Mucosa of stomach (tissue), 1 donor: ENCODE results near the gene EIF3D.
"Not testable (repeated sequence)": the region's sequence is repeated elsewhere in the genome, so short reads cannot be mapped to it uniquely, and the experiment has no call there.

Experiments used
- H3K27me3 ChIP-seq: one replicate; pipeline ENCODE4 v1.7.0; 2013; ENCODE audit warnings: mild to moderate bottlenecking, low read length; ENCODE audit not compliant: control insufficient read depth, insufficient read depth
- H3K36me3 ChIP-seq: one replicate; pipeline ENCODE4 v1.7.0; 2013; ENCODE audit warnings: low read length; ENCODE audit not compliant: control insufficient read depth, insufficient read depth
- H3K4me1 ChIP-seq: one replicate; pipeline ENCODE4 v1.7.0; 2013; ENCODE audit warnings: mild to moderate bottlenecking, low read length; ENCODE audit not compliant: control insufficient read depth, insufficient read depth
- H3K4me3 ChIP-seq: one replicate; pipeline ENCODE4 v1.7.0; 2013; ENCODE audit warnings: low read length
- H3K9ac ChIP-seq: one replicate; pipeline ENCODE4 v1.7.0; 2013; ENCODE audit warnings: mild to moderate bottlenecking, low read length, moderate library complexity
- H3K9me3 ChIP-seq: one replicate; pipeline ENCODE4 v1.7.0; 2013; ENCODE audit warnings: mild to moderate bottlenecking, low read length, moderate library complexity; ENCODE audit not compliant: control insufficient read depth
- donor health status: Pancreatic carcinoma.

The EIF3D gene

GRCh38 chr22:36546932-36547331, 18.0 kb upstream of the EIF3D start:
- Histone ChIP-seq H3K9me3 (no peaks in the 10 kb centered on the region), H3K4me1 (no peaks in the 10 kb centered on the region), H3K36me3 (no peaks in the 10 kb centered on the region), H3K4me3 (no peak overlapping the region), H3K27me3 (peaks cover 28% of the 10 kb centered on the region), H3K9ac (no peak overlapping the region)

GRCh38 chr22:36546092-36546804, 17.3 kb upstream of the EIF3D start:
- peaks cover 28% of the 10 kb centered on the region for H3K27me3 ChIP-seq
- H3K4me1 ChIP-seq: no peaks in the 10 kb centered on the region
- no peaks in the 10 kb centered on the region for H3K9me3 ChIP-seq
- no peaks in the 10 kb centered on the region for H3K36me3 ChIP-seq
- no peak overlapping the region for H3K9ac ChIP-seq
- no peak overlapping the region for H3K4me3 ChIP-seq

- H3K9me3 ChIP-seq: no peaks in the 10 kb centered on the region
- peaks cover 21% of the 10 kb centered on the region for H3K27me3 ChIP-seq
These were observed 15.2 kb upstream of the EIF3D start for GRCh38 chr22:36544107-36544620.

GRCh38 chr22:36541831-36542411, 13.0 kb upstream of the EIF3D start:
- Histone ChIP-seq H3K27me3 (peaks cover 13% of the 10 kb centered on the region), H3K4me3 (no peak overlapping the region)

More at GRCh38 chr22:36544107-36544620, 15.2 kb upstream of the EIF3D start:
- Histone ChIP-seq H3K4me3 (no peak overlapping the region), H3K4me1 (no peaks in the 10 kb centered on the region), H3K36me3 (no peaks in the 10 kb centered on the region), H3K9ac (no peak overlapping the region)

GRCh38 chr22:36540867-36541642, 12.1 kb upstream of the EIF3D start:
- Histone ChIP-seq H3K9me3 (no peaks in the 10 kb centered on the region), H3K27me3 (peaks cover 10% of the 10 kb centered on the region), H3K9ac (no peak overlapping the region), H3K4me3 (no peak overlapping the region), H3K36me3 (no peaks in the 10 kb centered on the region), H3K4me1 (no peaks in the 10 kb centered on the region)

More at GRCh38 chr22:36541831-36542411, 13.0 kb upstream of the EIF3D start:
- H3K9ac ChIP-seq: no peak overlapping the region
- H3K36me3 ChIP-seq: no peaks in the 10 kb centered on the region
- no peaks in the 10 kb centered on the region for H3K9me3 ChIP-seq
- no peaks in the 10 kb centered on the region for H3K4me1 ChIP-seq

GRCh38 chr22:36538529-36538928, 9.6 kb upstream of the EIF3D start:
- H3K27me3 ChIP-seq: peaks cover 9% of the 10 kb centered on the region
- H3K4me3 ChIP-seq: no peak overlapping the region

GRCh38 chr22:36536717-36537116, 7.8 kb upstream of the EIF3D start:
- Histone ChIP-seq H3K27me3 (peaks cover 9% of the 10 kb centered on the region), H3K36me3 (no peaks in the 10 kb centered on the region), H3K9me3 (no peaks in the 10 kb centered on the region), H3K4me1 (no peaks in the 10 kb centered on the region), H3K9ac (no peak overlapping the region), H3K4me3 (no peak overlapping the region)

More at GRCh38 chr22:36538529-36538928, 9.6 kb upstream of the EIF3D start:
- H3K9ac ChIP-seq: no peak overlapping the region
- H3K9me3 ChIP-seq: no peaks in the 10 kb centered on the region
- H3K36me3 ChIP-seq: no peaks in the 10 kb centered on the region
- no peaks in the 10 kb centered on the region for H3K4me1 ChIP-seq

GRCh38 chr22:36533320-36533719, 4.4 kb upstream of the EIF3D start:
- not testable (repeated sequence) for H3K9me3 ChIP-seq, H3K4me1 ChIP-seq, H3K36me3 ChIP-seq, H3K4me3 ChIP-seq, H3K9ac ChIP-seq, H3K27me3 ChIP-seq

- H3K9me3 ChIP-seq: no peaks in the 10 kb centered on the region
- peaks cover 4% of the 10 kb centered on the region for H3K4me1 ChIP-seq
- peaks cover 6% of the 10 kb centered on the region for H3K27me3 ChIP-seq
- H3K9ac ChIP-seq: no peak overlapping the region
- no peak overlapping the region for H3K4me3 ChIP-seq
- no peaks in the 10 kb centered on the region for H3K36me3 ChIP-seq
These were observed 3.5 kb upstream of the EIF3D start for GRCh38 chr22:36532466-36532865.

GRCh38 chr22:36528341-36528740, 625 bp downstream of the EIF3D start:
- peaks cover 16% of the 10 kb centered on the region for H3K36me3 ChIP-seq
- peak overlapping the region; percentile 94 for H3K4me3 ChIP-seq
- H3K4me1 ChIP-seq: peaks cover 4% of the 10 kb centered on the region
- peak overlapping the region; percentile 97 for H3K9ac ChIP-seq
- H3K27me3 ChIP-seq: no peaks in the 10 kb centered on the region
- no peaks in the 10 kb centered on the region for H3K9me3 ChIP-seq

- no peaks in the 10 kb centered on the region for H3K4me1 ChIP-seq
- no peaks in the 10 kb centered on the region for H3K9me3 ChIP-seq
- H3K36me3 ChIP-seq: peaks cover 37% of the 10 kb centered on the region
- H3K9ac ChIP-seq: no peak overlapping the region
- H3K4me3 ChIP-seq: no peak overlapping the region
- H3K27me3 ChIP-seq: no peaks in the 10 kb centered on the region
These were observed 6.3 kb downstream of the EIF3D start for GRCh38 chr22:36522662-36523061.

GRCh38 chr22:36520423-36520822, 8.5 kb downstream of the EIF3D start:
- Histone ChIP-seq H3K36me3 (peaks cover 41% of the 10 kb centered on the region), H3K27me3 (no peaks in the 10 kb centered on the region), H3K4me1 (no peaks in the 10 kb centered on the region), H3K9ac (no peak overlapping the region), H3K9me3 (no peaks in the 10 kb centered on the region), H3K4me3 (no peak overlapping the region)
